Activated CD4-positive, alpha-beta T cell treated with anti-CD3 and anti-CD28 coated beads, Interleukin-2, amount 50 U/mL, for 24 hours (primary cell): ENCODE results near the gene THAP8.
A peak's percentile ranks its signal among the peaks of the same experiment; 100 is the strongest.

Source experiments
- DNase-seq, 2 donors: peaks; one replicate each; pipeline ENCODE4 v3.0.0-alpha.2; 2020; ENCODE audit warnings: low read depth in 1 of 2, low spot score in 1 of 2

Gene THAP8

DNA sequence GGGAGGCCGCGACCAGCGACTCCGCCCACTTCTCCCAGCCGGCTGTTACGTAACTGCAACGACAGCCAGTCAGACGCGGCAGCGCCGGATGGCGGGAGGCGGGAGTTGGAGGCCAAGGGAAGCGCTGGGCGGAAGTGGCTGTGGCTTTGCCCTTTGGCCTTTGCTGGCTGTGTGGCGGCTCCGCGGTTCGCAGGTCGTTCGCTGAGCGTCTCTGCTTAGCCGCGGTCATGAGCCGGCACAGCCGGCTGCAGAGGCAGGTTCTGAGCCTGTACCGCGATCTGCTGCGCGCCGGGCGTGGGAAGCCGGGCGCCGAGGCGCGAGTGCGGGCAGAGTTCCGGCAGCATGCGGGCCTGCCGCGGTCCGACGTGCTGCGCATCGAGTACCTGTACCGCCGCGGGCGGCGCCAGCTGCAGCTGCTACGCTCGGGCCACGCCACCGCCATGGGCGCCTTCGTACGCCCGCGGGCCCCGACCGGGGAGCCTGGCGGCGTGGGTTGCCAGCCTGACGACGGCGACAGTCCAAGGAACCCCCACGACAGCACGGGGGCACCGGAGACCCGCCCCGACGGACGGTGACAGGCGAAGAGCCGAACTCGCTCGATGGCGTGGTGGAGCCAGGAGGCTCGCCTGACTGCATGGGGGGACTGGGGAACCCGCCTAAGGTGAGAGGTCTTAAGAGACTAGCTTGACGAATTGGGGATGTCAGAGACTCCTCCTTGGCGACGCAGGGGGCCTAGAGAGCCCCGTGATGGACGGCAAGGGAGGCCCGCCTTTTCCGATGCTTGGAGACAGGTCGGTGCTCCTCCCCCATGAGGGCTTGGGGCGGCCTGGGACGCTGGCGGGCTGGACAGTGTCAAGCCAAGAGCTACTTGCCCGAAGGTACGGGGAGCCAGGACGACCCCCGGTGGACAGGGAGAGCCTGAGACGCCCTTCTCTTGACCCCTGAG lies 58.8 kb downstream of the THAP8 start, which contains the start of gene SDHAF1:
SDHAF1 (plus strand) TSS at position 141 of the 946 bp plus-strand sequence; CDS start at position 228, 87 bp downstream.
- peak; percentile 85 to 93 for DNase-seq

DNA sequence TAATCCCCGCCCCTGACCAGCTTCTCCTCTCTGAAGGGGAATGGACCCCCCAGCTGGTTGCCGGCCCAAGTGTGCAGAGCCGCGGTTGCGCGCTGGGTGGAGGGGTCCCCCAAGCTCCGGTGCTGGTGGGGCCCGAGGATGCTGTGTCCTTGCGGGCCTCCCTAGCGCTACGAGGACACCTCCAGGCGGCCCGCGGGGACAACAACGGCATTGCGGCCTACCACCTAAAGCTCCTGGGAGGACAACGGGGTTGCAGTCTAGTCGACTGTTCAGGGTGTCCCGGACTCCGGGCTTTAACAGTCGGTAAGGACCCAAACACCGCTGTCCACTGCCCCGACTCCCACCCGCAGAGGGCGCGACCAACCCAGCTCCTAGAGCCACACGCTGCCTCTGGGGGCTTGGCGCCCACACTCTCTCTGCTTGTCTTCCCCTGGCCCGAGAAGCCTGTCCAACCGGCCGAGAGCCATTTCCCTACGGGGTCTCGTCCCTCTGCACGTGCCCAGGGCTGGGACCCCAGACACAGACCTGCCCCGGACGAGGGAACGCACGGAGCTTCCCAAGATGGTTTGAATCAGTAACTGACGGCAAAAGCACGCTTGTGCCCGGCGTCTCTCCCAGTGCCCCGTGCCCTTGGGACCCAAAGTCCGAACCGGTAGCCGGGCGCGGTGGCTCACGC lies 60.0 kb downstream of the THAP8 start:
- DNase-seq, result no peak

DNA sequence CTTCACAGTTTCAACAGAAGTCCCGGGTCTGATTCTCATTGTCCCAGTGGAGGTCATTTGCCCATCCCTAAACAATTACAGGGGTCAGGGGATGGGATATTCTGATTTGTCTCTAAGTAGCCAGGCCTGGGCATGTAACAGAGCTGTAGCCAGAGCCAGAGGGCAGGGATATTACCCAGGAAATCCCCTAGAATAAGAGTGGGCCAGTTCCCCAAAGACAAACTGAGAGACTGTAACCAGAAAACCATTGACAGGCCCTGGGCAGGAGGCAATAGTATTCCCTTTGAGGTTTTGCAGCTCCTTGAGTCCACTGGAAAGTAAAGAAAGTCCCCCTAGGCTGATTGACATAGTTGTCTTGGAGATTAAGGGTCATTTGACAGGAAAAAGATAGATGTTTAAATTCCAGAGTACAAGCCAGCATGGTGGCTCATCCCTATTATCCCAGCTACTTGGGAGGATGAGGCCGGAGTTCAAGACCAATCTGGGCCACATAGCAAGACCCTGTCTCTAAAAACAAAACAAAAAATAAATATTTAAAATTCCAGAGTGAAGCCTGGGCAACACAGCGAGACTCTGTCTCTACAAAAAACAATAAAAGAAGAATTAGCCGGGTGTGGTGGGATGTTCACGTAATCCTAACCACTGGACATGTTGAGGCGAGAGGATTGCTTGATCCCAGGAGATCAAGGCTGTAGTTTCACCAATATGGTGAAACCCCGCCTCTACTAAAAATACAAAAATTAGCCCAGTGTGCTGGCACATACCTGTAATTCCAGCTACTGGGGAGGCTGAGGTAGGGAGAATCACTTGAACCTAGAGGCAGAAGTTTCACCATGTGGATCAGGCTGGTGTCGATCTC lies 60.9 kb downstream of the THAP8 start:
- DNase-seq, result no peak

DNA sequence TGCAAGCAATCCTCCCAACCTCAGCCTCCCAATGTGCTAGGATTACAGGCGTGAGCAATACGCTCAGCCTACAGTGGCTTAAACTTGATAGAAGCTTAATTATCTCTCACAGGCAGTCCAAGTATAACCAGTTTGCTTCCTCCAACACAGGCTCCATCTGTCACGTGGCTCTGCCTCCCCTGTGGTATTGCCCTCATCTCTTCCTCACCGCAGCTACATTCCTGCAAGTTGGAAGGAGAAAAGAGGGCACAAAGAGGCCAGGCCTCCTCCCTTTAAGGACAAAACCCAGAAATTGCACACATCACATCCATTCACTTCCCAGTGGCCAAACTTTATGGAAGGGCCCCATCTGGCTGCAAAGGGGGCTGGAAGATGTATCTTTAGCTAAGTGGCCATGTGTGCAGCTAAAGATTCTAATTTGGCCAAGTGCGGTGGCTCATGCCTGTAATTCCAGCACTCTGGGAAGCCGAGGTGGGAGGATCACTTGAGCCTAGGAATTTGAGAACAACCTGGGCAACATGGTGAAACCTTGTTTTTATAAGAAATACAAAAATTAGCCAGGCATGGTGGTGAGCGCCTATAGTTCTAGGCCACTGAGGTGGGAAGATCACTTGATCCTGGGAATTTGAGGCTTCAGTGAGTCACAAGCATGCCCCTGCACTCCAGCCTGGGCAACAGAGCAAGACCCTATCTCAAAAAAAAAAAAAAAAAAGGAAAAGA lies 62.2 kb downstream of the THAP8 start:
- DNase-seq, result no peak

DNA sequence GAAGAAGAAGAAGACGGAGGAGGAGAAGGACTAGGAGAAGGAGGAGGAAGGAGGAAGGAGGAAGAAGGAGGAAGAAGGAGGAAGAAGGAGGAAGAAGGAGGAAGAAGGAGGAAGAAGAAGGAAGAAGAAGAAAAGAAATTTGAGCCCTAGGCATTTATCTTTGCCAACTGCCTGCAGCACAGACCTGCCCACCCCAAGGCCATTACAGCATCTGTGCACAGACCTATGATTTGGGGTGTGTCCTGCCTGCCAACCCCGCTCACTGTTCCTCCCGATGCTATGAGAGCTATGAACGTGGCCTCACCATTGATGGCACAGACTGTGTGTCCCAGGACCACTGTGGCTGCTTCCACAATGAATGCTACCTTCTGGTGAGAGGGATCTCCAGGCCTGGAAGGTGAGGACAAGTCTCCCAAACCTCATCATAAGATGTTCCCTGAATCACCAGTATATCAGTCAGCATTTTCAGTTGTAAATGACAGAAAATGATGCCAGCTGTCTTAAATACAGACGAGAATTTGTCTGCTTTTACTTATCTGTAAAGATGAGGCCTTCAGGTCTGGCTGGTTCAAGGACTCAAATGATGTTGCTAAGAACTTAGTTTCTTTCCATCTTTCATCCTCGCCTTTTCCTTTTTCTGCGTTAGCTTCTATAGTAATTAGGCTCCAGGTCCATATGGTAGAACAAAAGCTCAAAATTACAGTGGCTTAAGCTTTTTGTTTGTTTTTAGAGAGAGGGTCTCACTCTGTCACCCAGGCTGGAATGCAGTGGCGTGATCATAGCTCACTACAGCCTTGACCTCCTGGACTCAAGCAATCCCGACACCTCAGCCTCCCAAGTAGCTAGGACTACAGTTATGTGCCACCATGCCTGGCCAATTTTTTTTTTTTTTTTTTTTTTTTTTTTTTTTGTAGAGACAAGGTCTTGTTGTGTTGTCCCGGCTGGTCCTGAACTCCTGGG lies 63.0 kb downstream of the THAP8 start:
- DNase-seq, result no peak

DNA sequence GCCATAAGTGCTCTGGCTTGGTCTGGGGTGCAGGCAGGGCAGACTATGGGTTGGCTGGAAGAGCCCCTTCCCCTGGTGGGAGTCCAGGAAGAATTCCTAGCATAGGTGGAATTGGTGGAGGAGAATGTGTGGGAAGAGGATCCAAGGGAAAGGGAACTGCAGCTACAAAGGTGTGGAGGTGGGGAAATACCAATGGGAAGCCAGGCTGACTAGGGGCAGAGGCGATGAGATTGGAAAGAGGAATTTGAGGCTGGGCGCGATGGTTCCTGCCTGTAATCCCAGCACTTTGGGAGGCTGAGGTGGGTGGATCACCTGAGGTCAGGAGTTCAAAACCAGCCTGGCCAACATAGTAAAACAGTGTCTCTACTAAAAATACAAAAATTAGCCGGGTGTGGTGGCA lies 63.9 kb downstream of the THAP8 start:
- no peak for DNase-seq

DNA sequence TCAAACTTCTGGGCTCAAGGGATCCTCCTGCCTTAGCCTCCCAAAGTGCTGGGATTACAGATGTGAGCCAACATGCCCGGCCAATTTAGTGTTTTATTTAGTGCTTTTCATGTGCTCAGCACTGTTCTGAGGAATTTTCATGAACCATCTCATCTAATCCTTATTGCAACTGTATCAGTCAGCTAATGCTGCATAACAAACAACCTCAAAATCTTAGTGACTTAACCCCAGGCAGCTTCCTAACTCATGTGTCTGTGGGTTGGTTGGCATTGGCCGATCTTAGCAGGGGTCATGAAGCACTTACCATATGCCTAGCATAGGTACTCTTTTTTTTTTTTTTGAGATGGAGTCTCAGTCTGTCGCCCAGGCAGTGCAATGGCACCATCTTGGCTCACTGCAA lies 65.3 kb downstream of the THAP8 start:
- no peak for DNase-seq

DNA sequence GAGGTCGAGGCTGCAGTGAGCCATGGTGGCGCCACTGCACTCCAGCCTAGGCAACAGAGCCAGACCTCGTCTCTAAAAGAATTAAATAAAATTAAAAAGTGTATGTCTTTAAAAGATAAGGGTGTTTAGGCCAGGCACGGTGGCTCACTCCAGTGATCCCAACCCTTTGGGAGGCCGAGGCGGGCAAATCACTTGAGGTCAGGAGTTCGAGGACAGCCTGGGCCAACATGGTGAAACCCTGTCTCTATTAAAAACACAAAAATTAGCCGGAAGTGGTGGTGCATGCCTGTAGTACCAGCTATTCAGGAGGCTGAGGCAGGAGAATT lies 66.6 kb downstream of the THAP8 start:
- no peak for DNase-seq

DNA sequence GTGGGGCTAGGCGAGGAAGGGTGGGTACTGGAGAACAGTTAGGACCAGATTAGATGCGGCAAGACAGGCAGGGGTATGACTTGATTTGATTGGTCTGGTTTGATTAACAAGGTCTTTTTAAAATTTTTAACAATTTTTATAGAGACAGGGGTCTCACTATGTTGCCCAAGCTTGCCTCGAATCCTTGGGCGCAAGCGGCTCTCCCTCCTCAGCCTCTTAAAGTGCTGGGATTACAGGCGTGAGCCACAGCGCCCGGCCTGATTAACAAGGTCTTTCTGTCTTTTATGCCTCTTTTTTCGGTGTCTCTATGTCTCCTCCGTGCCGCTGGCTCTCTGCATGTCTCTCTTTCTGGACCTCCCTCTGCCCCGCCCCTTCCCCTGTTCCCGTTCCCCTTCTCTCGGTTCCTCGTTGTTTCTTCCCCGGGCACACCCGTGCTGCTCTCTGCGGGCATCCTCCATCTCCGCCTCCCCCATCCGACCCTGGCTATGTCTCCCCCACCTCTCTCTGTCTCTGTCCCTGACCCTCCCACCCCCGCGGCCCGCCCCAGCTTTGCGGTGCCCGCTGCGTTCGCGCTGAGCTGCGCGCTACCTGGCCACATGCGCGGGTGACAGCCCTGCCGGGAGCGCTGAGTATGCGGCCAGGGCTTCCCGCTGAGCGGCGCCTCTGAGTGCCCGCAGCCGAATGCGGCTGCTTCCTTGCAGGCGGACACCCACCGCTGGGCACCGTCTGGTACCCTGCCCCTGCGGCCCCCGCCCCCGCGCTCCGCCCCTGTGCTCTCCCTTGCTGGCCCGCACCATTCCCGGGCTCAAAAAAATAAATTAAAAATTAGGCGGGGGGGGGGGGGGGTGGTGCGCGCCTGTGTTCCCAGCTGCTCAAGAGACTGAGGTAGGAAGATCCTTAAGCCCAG lies 67.2 kb downstream of the THAP8 start:
- no peak for DNase-seq

DNA sequence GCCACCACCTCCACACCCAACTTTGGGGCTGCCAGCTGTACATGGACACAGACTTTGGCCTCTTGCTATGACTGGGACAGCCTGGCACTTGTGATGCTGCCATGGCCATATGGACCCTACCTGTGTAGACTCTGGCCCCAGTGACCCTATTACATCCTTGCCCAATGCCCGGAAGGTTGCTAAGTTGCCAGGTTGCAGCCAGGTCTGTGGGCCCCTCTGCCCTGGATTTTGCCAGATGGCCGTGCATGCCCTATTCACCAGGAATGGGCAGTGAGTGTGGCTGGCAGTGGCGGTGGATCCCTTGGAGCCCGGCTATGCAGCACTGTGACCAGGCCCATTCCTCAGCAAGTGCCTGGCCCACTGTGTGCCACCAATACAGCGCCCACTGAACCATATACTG lies 68.0 kb downstream of the THAP8 start:
- DNase-seq, result no peak
